CD4-positive, alpha-beta T cell treated with Interleukin-15 for 4 hours (primary cell): ENCODE data around the gene NPW.

Source experiments
- DNase-seq: peaks from one replicate; pipeline ENCODE4 v3.0.0-alpha.2; 2020; ENCODE audit warnings: low spot score

NPW gene

GRCh38 chr16:1984347-1985225, 35.0 kb upstream of the NPW start:
- no peak for DNase-seq

- no peak for DNase-seq
These were observed 34.0 kb upstream of the NPW start for GRCh38 chr16:1985466-1986150.

GRCh38 chr16:1987198-1987597, 32.4 kb upstream of the NPW start:
- DNase-seq, result no peak

GRCh38 chr16:1989209-1990100, 30.1 kb upstream of the NPW start, which contains the start of gene SYNGR3:
SYNGR3 (plus strand) TSS chr16:1989970; CDS start chr16:1990103, 133 bp downstream.
- DNase-seq, result no peak

- no peak for DNase-seq
These were observed 29.6 kb upstream of the NPW start for GRCh38 chr16:1990101-1990350.

GRCh38 chr16:1990351-1991134, 29.0 kb upstream of the NPW start:
- no peak for DNase-seq

GRCh38 chr16:1991135-1991551, 28.4 kb upstream of the NPW start:
- DNase-seq, result peak; percentile 55

GRCh38 chr16:1991588-1991947, 28.0 kb upstream of the NPW start:
- DNase-seq, result no peak

GRCh38 chr16:1991948-1992703, 27.5 kb upstream of the NPW start:
- DNase-seq, result peak; percentile 98

- DNase-seq, result no peak
These were observed 26.8 kb upstream of the NPW start for GRCh38 chr16:1992704-1993317.

- DNase-seq, result no peak
These were observed 25.9 kb upstream of the NPW start for GRCh38 chr16:1993731-1994131.

GRCh38 chr16:1997494-1998359, 21.9 kb upstream of the NPW start:
- no peak for DNase-seq

GRCh38 chr16:1998360-1998835, 21.2 kb upstream of the NPW start:
- DNase-seq, result no peak

GRCh38 chr16:1998852-1999801, 20.5 kb upstream of the NPW start:
- no peak for DNase-seq

GRCh38 chr16:1999866-2000514, 19.6 kb upstream of the NPW start:
- DNase-seq, result no peak

- no peak for DNase-seq
These were observed 18.6 kb upstream of the NPW start for GRCh38 chr16:2001035-2001434.

- no peak for DNase-seq
These were observed 17.9 kb upstream of the NPW start for GRCh38 chr16:2001456-2002355.
